Neural cell (in vitro differentiated cells): ENCODE measurements around the gene C1orf105.

ENCODE experiments used
- CTCF ChIP-seq: fragments of 450-650 bp; IDR thresholded peaks from 2 replicates; pipeline ENCODE4 v1.5.1; 2014; ENCODE audit warnings: antibody characterized with exemption, mild to moderate bottlenecking, moderate library complexity; ENCODE audit not compliant: poor library complexity, severe bottlenecking
- EP300 ChIP-seq: fragments of 450-650 bp; conservative IDR thresholded peaks from 2 replicates; pipeline ENCODE4 v1.6.1; 2014; ENCODE audit warnings: antibody characterized with exemption, mild to moderate bottlenecking, moderate library complexity; ENCODE audit not compliant: poor library complexity, severe bottlenecking
- POLR2AphosphoS5 ChIP-seq: IDR thresholded peaks from 2 replicates; pipeline ENCODE4 v1.6.1; 2012
- RAD21 ChIP-seq: fragments of 450-650 bp; conservative IDR thresholded peaks from 2 replicates; pipeline ENCODE4 v1.6.1; 2014; ENCODE audit warnings: antibody characterized with exemption, mild to moderate bottlenecking, moderate library complexity

GRCh38 chr1:172406968-172407367, 13.5 kb upstream of the C1orf105 start:
- no peak for TF ChIP-seq POLR2AphosphoS5
- no peak for TF ChIP-seq CTCF
- TF ChIP-seq EP300 = no peak
- no peak for TF ChIP-seq RAD21
